Left renal pelvis (tissue), 4 donors: Measurements from ENCODE around the gene CDC42BPA. TPM values are rescaled to one million over a fixed set of nuclear protein-coding genes. Genes with fewer than 3 reads are reported as not detected.

ENCODE experiments used
- DNase-seq, 4 donors: peaks; one replicate each; pipeline ENCODE4 v3.0.0-alpha.2; 2013; ENCODE audit warnings: low read depth in 4 of 4, low spot score in 3 of 4
- polyA plus RNA-seq, 4 donors: library from polyadenylated mRNA; unstranded; fragments of 120-200 nt; gene quantifications; one replicate each; pipeline ENCODE4 v1.2.1, GENCODE V29; 2013; ENCODE audit not compliant: insufficient read length in 4 of 4

CDC42BPA gene
- polyA plus RNA-seq, 4 donors = 36.1 to 45.4 (median 42.9) TPM

- no peak for DNase-seq
These were observed 365.0 kb downstream of the CDC42BPA start for GRCh38 chr1:226953175-226953800.

- no peak for DNase-seq
These were observed 366.2 kb downstream of the CDC42BPA start for GRCh38 chr1:226952118-226952441.

GRCh38 chr1:226951286-226952117 is 366.8 kb downstream of the CDC42BPA start:
- DNase-seq = no peak

- DNase-seq = no peak
These were observed 367.4 kb downstream of the CDC42BPA start for GRCh38 chr1:226950871-226951270.

- DNase-seq = no peak
These were observed 368.0 kb downstream of the CDC42BPA start for GRCh38 chr1:226950316-226950715.

DNA sequence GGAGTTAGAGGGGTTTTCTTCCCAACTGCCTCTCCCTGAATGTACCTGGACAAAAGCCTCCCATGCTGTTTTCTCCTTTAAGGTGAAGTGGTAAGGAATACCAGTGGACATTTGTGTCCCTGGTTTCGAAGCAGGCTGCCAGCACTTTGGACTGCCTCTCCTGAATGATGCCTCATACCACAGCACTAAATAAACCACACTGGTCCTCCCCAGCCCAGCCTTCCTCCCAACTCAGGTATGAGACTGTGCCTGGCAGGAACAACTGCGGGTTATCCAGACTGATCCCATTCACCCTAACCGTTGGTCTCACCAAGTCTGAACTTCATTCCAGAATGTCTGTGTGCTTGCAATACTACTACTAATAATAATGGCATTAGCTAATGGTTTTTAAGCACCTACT is 368.9 kb downstream of the CDC42BPA start:
- no peak for DNase-seq

DNA sequence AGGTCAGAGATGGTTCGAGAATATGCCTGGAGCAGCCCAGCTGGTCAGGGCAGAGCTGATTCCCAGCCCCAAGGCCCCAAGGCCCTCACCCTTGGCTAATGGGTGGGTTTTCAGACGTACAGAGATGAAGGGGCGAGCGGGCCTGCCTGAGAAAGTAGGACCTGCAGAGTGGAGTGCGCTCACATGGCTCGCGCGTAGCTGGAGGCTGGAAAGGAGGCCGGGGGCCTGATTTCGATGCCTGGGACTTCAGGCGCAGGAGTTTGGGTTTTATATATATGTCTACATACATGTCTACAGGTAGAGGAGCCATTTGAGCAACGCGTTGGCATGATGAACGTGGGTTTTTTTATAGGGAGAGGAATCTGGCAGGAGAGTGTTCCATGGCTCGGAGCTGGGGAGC is 369.3 kb downstream of the CDC42BPA start:
- DNase-seq = no peak

DNA sequence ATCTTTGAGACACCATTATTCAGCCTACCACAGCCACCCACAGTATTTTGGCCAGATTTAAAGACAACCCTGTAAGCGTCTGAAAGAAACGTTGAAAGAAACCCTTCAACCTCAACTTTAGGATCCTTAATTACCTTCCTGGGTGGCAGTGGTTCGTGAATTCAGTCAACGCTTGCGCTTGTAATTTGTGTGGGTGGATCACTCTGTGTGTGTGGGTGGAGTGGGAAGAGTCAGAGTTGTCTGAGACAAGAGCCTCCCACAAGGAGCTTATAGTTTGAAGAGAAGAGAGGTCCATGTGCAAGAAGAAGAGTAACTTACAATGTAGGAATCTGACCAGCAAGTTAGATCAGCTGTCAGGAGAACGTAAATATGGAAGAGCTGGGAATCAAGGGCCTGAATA is 369.8 kb downstream of the CDC42BPA start:
- DNase-seq = no peak

DNA sequence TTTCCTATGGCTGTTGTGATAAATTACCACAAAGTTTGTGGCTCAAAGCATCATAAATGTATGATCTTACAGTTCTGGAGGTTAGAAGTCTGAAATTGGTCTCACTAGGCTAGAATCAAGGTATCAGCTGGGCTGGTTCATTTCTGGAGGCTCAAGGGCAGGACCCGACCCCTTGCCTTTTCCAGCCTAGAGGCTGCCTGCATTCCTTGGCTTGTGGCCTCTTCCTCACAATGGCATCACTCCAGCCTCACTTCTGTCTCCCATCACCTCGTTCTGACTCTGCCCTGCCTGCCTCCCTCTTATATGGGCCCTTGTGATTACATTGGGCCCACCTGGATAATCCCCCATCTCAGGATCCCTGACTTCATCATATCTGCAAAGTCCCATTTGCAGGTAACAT is 370.2 kb downstream of the CDC42BPA start:
- no peak for DNase-seq

GRCh38 chr1:226946841-226947240 is 371.5 kb downstream of the CDC42BPA start:
- no peak for DNase-seq

GRCh38 chr1:226946285-226946684 is 372.0 kb downstream of the CDC42BPA start:
- DNase-seq = no peak

GRCh38 chr1:226945858-226946245 is 372.4 kb downstream of the CDC42BPA start:
- DNase-seq = no peak

DNA sequence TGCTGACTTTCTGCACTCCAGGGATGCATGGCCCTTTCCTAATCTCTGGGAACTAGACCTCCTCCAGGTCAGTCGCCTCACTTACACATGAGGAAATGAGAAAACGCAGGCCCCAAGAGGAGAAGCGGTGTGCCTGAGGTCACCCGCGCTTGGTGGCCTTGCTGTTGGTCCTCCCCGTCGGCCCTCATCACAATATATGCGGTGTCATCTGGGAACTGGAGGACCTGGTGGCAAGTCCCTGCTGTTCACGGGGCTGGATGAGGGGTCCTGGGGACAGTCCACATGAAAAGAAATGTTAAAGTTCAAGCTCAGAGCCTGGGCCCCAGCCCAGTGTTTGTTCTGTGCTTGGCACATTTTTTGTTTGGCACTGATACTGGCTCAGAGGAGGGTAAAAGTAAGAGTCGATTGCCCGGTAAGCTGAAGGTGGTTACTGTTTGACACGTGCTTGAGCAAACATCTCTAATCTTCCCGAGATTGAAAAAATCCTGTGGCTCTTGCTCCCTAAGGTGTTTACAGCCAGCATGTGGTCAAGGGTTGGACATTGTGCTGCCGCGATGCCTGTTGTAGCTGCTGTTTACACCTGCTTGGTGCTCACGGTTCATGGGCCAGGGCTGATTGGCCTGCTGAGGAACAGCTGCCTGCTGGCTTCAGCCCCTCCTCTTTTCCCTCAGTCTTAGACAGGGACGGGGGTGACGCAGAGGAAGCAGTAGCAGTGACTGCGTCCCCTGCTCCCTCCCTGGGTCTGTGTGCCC is 373.0 kb downstream of the CDC42BPA start:
- DNase-seq = peak in 1 of 4 donors; percentile 36

DNA sequence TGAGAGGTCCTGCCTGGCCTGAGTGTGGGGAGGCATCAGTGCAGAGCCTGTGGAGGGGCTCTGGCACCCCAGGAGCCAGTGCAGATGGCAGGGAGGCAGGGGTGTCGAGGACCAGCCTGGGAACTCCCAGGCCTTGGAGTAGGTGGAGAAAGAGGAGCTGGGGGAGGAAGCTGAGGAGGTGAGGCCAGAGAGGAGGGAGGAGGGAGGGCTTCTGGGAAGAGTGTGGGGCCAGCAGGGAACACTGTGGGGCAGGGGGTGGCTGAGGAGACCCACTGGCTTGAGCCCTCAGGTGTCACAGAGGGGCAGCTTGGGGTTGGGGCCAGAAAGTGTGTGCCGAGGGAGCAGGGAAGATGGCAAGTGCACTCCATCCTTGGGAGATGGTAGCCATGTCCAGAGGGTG is 374.4 kb downstream of the CDC42BPA start:
- no peak for DNase-seq

DNA sequence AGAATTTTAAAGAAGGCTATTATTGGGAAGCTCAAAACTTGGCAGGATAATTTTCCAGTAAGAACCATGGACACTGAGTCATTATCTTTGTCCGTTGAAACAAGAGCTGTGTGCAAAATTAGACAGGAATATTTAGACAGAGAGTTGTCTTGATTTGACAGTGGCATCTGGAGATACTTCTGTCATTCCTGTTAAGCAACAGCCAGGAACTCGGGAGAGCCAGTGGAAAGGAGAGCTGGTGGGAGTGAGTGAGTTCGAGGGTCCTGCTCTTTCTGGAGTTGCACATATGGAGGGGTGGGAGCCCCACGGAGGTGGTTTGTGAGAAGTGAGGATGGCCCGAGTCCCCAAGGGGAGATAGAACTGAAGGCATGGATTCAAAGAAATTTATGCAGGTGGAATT is 375.1 kb downstream of the CDC42BPA start:
- no peak for DNase-seq

DNA sequence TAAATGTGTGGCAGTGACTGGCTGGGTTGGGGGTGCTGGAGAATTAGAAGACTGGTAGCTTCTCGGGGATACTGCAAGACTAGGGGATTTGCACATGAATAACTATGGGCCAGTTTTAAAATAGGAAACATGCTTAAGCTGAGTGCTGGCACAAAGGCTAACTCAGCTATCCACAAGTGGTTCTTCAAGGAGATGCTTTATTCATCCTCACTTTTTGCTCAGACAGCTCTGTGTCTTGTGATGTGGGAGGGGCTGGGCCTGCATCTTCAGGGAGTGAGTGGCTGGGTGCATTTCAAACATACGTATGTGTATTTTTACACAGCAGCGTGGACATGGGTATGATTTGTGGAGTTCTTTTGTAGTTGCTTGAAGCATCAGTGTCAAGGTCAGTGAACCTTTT is 375.9 kb downstream of the CDC42BPA start:
- DNase-seq = no peak

- DNase-seq = no peak
These were observed 377.6 kb downstream of the CDC42BPA start for GRCh38 chr1:226940806-226941067.

DNA sequence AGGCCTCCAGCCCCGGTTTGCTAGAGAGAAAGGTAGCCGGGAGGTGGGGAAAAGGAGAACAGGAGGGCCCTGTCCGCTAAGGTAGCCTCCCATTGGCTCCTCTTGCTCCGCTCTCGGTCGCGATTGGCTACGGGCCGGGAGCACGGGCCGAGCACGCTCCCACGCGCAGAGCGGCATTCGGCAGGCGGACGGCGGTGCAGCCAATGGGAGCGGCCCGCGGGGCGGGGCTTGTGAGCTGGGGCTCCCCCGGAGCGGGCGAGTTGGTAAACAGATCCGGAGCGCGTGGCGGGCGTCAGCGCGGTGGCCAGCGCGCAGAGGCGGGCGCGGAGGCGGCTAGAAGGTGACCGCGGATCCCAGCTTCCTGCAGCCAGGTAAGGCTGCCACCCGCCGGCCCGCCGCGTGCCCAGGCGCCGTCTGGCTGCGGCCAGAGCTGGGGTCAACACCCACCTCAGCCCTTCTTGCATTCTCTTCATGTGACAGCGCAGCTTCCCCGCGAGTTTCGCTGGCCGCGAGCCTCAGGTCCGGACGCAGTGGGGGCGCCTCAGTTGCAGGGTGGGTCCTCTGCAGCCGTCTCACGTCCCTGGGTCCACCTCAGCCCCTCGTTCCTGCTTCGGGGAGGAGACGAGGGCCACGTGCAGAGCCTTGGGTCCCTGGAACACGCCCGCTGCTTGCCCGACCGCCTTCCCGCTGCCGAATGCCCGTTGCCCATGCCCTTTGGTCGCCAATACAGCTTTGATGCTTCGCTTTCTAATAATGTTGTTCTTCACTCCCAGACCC is 378.1 kb downstream of the CDC42BPA start, which contains the start of gene COQ8A:
TSS of gene COQ8A (plus strand) at position 266 of the 777 bp plus-strand sequence. CDS start 21,092 bp downstream, outside the sequence.
- peak; percentile 97 to 98 (median 98) for DNase-seq
